Erythroblast (primary cell): Measurements from ENCODE around the gene VIPR2.
"Not testable (repeated sequence)": the region's sequence is repeated elsewhere in the genome, so short reads cannot be mapped to it uniquely, and the experiment has no call there.

Source experiments
- GATA1 ChIP-seq: IDR thresholded peaks from 2 replicates; pipeline ENCODE4 v1.6.1; 2011; ENCODE audit warnings: low read depth, mild to moderate bottlenecking, control low read depth, low read length, moderate library complexity
- POLR2A ChIP-seq: IDR thresholded peaks from 2 replicates; pipeline ENCODE4 v1.6.1; 2011; ENCODE audit warnings: mild to moderate bottlenecking, low read length

DNA sequence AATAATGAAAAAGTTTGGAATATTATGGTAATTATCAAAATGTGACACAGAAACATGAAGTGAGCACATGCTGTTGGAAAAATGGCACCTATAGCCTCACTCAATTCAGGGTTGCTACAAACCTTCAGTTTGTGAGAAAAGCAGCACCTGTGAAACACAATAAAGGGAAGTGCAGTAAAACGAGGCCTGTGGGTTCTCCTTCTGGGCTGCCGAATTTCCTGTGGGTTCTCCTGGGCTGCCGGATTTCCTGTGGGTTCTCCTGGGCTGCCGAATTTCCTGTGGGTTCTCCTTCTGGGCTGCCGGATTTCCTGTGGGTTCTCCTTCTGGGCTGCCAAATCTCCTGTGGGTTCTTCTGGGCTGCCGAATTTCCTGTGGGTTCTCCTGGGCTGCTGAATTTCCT lies 30.4 kb upstream of the VIPR2 start:
- TF ChIP-seq POLR2A, GATA1: not testable (repeated sequence)
